AG04449 (cell line): ENCODE measurements around the gene PADI1.

Source experiments
- CTCF ChIA-PET: fragments of 350-600 bp; formaldehyde crosslinking; extraction: SDS; loops from one replicate; lab custom pipeline; 2021; ENCODE audit warnings: antibody characterized with exemption; lab: Yijun Ruan, JAX
- POLR2A ChIA-PET: fragments of 400-600, 350-600 bp; formaldehyde crosslinking; extraction: SDS; loops from one replicate; lab custom pipeline; 2020; ENCODE audit warnings: antibody characterized with exemption, inconsistent platforms; lab: Yijun Ruan, JAX
- DNase-seq: peaks from one replicate; pipeline ENCODE4 v3.0.0-alpha.2; 2010; ENCODE audit warnings: low read depth, low spot score
- H3K4me3 ChIP-seq: 2 replicates; pipeline ENCODE4 v1.5.1; 2011; ENCODE audit warnings: low read depth, mild to moderate bottlenecking, control low read depth, low read length
- CTCF ChIP-seq: IDR thresholded peaks from one replicate; pipeline ENCODE4 v1.5.1; 2011; ENCODE audit warnings: mild to moderate bottlenecking, moderate library complexity, low read length, control low read depth, inconsistent platforms; ENCODE audit not compliant: insufficient read depth; ENCODE audit errors: missing control alignments

The PADI1 gene

DNA sequence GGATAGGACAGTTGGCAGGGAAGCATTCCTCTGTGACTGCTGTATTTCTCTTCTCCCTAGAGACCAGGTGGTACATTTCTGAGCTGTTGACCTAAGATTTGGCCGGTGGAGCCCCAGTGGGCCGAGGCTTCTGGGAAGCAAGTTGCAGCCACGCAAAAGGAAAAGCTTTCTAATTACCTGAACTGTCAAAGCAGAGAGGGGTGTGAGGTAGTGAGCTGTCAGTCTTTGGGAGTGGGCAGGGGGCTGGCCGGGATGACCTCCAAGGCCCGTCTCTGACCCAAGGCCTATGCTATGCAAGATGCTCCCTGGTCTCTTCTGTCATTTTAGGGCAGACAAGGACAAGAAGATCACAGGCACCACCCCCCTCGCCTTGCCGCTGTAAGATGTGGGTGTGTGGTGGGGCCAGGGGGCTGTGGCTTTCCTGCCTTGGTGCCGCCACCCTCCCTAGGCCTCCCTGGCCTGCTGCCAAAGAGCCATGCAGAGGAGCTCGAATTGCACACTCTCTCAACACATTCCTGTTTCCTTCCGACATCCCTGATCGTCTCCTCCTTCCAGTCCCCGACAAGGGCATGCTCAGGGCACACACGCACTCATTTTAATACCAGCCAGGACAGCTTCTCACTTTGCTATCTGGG is 7.7 kb downstream of the PADI1 start:
- TF ChIP-seq CTCF: no peak
- peak; percentile 85 for DNase-seq
- CTCF ChIA-PET: interaction anchor here (0.9 to 2.0 kb wide), 5 partner anchors 10 to 87 kb away, joined by 3 to 6 read pairs (median 4); no protein-coding TSS in a partner anchor
- H3K4me3 ChIP-seq: no peak overlapping the region
- POLR2A ChIA-PET: interaction anchor here (0.8 to 1.5 kb wide), 4 partner anchors 11 to 23 kb away, joined by 3 to 7 read pairs (median 3); no protein-coding TSS in a partner anchor

- no peak for TF ChIP-seq CTCF
- ChIA-PET POLR2A (interaction anchor here (0.8 to 1.5 kb wide), 4 partner anchors 12 to 23 kb away, joined by 3 to 7 read pairs (median 3); no protein-coding TSS in a partner anchor), CTCF (interaction anchor here (0.9 to 2.0 kb wide), 6 partner anchors 9 to 87 kb away, joined by 3 to 6 read pairs (median 4); no protein-coding TSS in a partner anchor)
- DNase-seq: no peak
- H3K4me3 ChIP-seq: no peak overlapping the region
Observed at GRCh38 chr1:17213148-17213781, 8.3 kb downstream of the PADI1 start.

DNA sequence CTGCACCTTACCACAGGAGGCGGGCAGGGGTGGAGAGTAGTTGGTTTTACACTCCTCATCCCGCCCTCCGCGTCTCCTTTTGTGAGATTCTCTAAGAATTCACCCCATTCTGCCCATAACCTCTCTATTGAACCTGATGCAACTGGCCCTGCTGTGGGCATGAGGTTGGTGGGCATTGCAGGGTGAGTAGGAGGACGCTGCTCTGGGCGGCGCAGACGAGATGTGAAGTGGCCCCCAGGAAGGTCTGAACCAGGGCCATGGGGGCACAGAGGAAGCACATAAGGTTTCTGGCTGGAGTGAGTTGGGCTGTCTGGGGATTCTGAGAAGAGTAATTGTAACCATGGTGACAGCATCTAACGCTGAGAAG is 8.8 kb downstream of the PADI1 start:
- DNase-seq: no peak
- POLR2A ChIA-PET: interaction anchor here (1.5 kb wide), 1 partner anchor 24 kb away, joined by 3 read pairs; no protein-coding TSS in a partner anchor
- H3K4me3 ChIP-seq: no peak overlapping the region
- CTCF ChIA-PET: interaction anchor here (1.1 to 2.0 kb wide), 4 partner anchors 9 to 88 kb away, joined by 3 to 6 read pairs (median 4); no protein-coding TSS in a partner anchor
- no peak for TF ChIP-seq CTCF

- no peak for DNase-seq
- CTCF ChIA-PET: interaction anchor here (0.6 to 2.8 kb wide), 3 partner anchors 11 to 89 kb away, joined by 3 to 7 read pairs (median 3); no protein-coding TSS in a partner anchor
- no peak for TF ChIP-seq CTCF
- H3K4me3 ChIP-seq: no peak overlapping the region
- POLR2A ChIA-PET: interaction anchor here (1.5 kb wide), 1 partner anchor 8 kb away, joined by 4 read pairs; no protein-coding TSS in a partner anchor
Observed at GRCh38 chr1:17214876-17215544, 10.1 kb downstream of the PADI1 start.

- H3K4me3 ChIP-seq: no peak overlapping the region
- TF ChIP-seq CTCF: no peak
- no peak for DNase-seq
- CTCF ChIA-PET: interaction anchor here (0.7 to 2.8 kb wide), 3 partner anchors 10 to 90 kb away, joined by 3 to 7 read pairs (median 3); no protein-coding TSS in a partner anchor
- POLR2A ChIA-PET: interaction anchor here (1.5 kb wide), 1 partner anchor 8 kb away, joined by 4 read pairs; no protein-coding TSS in a partner anchor
Observed at GRCh38 chr1:17215545-17215890, 10.6 kb downstream of the PADI1 start.
